ENCODE measurements around the gene CASR. TPM values are rescaled to one million over a fixed set of nuclear protein-coding genes. Genes with fewer than 3 reads are reported as not detected.

CASR gene
- total RNA-seq, 1 experiment from 2014 or later, result 0.02 TPM

- Histone ChIP-seq H3K4me2 (ENCODE audit: insufficient read depth, insufficient read length, low read length) (no peak overlapping the region), H3K23ac (ENCODE audit: insufficient read length, low read depth, low read length) (no peak overlapping the region), H3K4me1 (ENCODE audit: insufficient read depth, low read length) (no peaks in the 10 kb centered on the region), H2BK12ac (ENCODE audit: insufficient read length, low read depth, low read length) (no peak overlapping the region), H2AK5ac (ENCODE audit: insufficient read length, low read length) (no peak overlapping the region), H4K20me1 (ENCODE audit: control insufficient read depth, insufficient read depth, insufficient read length) (no peaks in the 10 kb centered on the region), H4K91ac (ENCODE audit: insufficient read length, low read depth, low read length) (no peak overlapping the region), H3K9me3 (ENCODE audit: control insufficient read depth, low read depth, low read length) (no peaks in the 10 kb centered on the region), H2BK20ac (ENCODE audit: low read depth, low read length, poor library complexity, severe bottlenecking) (no peak overlapping the region), H3K4ac (ENCODE audit: low read depth, low read length) (no peak overlapping the region), H2BK15ac (ENCODE audit: low read depth, low read length) (no peak overlapping the region), H3K27ac (ENCODE audit: insufficient read length, low read depth, low read length) (no peak overlapping the region), H3K14ac (ENCODE audit: insufficient read depth, low read length) (no peak overlapping the region), H3K23me2 (ENCODE audit: insufficient read length, low read depth, low read length, poor library complexity, severe bottlenecking) (peaks cover 2% of the 10 kb centered on the region), H4K5ac (ENCODE audit: insufficient read length, low read depth, low read length) (no peak overlapping the region), H3K79me2 (ENCODE audit: insufficient read depth, low read length) (no peaks in the 10 kb centered on the region), H3K18ac (ENCODE audit: insufficient read length, low read depth, low read length) (no peak overlapping the region), H2BK5ac (ENCODE audit: insufficient read length, low read length) (no peak overlapping the region), H3K79me1 (ENCODE audit: insufficient read depth, low read depth, low read length, poor library complexity, severe bottlenecking) (no peaks in the 10 kb centered on the region), H4K8ac (replicated peaks; ENCODE audit: insufficient read length, low read depth, low read length) (no peak overlapping the region), H2BK120ac (ENCODE audit: low read depth, low read length, poor library complexity, severe bottlenecking) (no peak overlapping the region), H3T11ph (ENCODE audit: low read length) (no peak overlapping the region), H3K9ac (ENCODE audit: extremely low read depth, insufficient read length, low read length) (no peak overlapping the region), H3K56ac (ENCODE audit: insufficient read length, low read depth, low read length) (no peak overlapping the region), H3K27me3 (ENCODE audit: insufficient read depth, low read length) (no peaks in the 10 kb centered on the region), H2AFZ (ENCODE audit: low read length) (no peak overlapping the region)
- no peak for TF ChIP-seq CTCF (conservative IDR thresholded peaks at IDR 0.05)
- peaks cover 3 to 6% of the 10 kb centered on the region in 2 experiments for H3K4me1 Mint-ChIP-seq
- no peak overlapping the region for H3K4me3 Mint-ChIP-seq
- DNase-seq, result no peak
- H3K27ac Mint-ChIP-seq, result no peak overlapping the region
- no peaks in the 10 kb centered on the region for H3K27me3 Mint-ChIP-seq (ENCODE audit: low read depth)
- H3K9me3 Mint-ChIP-seq, result no peaks in the 10 kb centered on the region
- WGBS (ENCODE audit: extremely low coverage, insufficient read length, low lambda C conversion rate), result no CpG with 5 or more reads among the region's 7 CpGs
- H3K36me3 Mint-ChIP-seq (ENCODE audit: insufficient read depth in 1 of 3, low read depth in 3 of 3), result no peaks in the 10 kb centered on the region
These were observed 74.3 kb downstream of the CASR start for GRCh38 chr3:122257644-122258364.
